Kasumi-1 (cell line): ENCODE data around the gene NUP35.

Experiments used
- DNase-seq, 2 experiments: peaks; one replicate each; lab custom pipeline; 2025; lab: John Stamatoyannopoulos, UW

NUP35 gene

DNA sequence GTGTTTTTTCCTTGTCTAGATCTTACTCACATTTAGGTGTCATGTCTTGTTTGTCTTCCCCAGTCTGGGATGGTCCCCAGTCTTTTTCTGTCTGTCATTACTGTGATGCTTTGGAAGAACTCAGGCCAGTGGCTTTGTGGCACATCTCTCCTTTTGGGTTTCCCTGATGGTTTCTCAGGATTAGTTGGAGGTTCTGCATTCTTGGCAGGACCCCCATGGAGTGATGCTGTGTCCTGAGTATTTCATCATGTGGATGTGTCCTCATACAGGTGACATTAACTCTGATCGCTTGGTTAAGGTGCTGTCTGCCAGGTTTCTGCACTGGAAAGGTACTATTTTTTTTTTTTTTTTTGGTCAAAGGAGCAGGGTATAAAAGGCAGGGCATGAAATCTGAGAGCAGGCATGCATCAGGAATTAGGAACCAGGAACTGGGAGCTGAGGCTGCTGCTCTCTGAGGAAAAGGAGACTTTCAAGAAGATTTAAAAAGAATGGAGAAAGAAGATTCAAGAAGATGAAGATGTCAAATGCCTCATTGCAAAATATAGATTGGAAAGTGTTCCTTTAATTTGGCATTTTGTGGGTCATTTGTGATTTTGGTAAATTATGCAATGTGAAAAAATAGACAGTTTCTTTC lies 85.3 kb downstream of the NUP35 start:
- DNase-seq = no peak
